HepG2 (cell line): ENCODE results near the gene CDK5RAP1. TPM values are rescaled to one million over a fixed set of nuclear protein-coding genes. Genes with fewer than 3 reads are reported as not detected.

Experiments
- ATAC-seq: fragments of 200-7000 bp; cut with Tn5 transposase; 3 replicates; pipeline ENCODE4 v1.9.1; 2020; ENCODE audit warnings: mild to moderate bottlenecking, moderate library complexity
- BruUV-seq: library from RNA; stranded (reverse); fragments of 400-500 nt; replicated peaks from 2 replicates; lab custom pipeline; 2021; lab: Mats Ljungman, UMichigan
- CTCF ChIA-PET: fragments of 300-600 bp; formaldehyde crosslinking; extraction: SDS; loops from one replicate; lab custom pipeline; 2021; ENCODE audit warnings: low total read pairs, inconsistent platforms, low intra/inter-chr PET ratio; lab: Yijun Ruan, JAX
- POLR2A ChIA-PET: fragments of 350-600 bp; sonication (Branson Sonifier 250); formaldehyde crosslinking; loops from one replicate; lab custom pipeline; 2020; ENCODE audit warnings: antibody characterized with exemption, inconsistent platforms; lab: Yijun Ruan, JAX
- DNase-seq: peaks from one replicate; pipeline ENCODE4 v3.0.0-alpha.2; 2015; ENCODE audit warnings: low spot score
- FAIRE-seq: peaks from 3 replicates; lab custom pipeline; 2011; peaks lifted over from hg19 to GRCh38; lab: Jason Lieb, UNC
- H2AFZ ChIP-seq: one replicate; pipeline ENCODE4 v1.6.1; 2011; ENCODE audit warnings: low read length, inconsistent platforms
- H3K27ac ChIP-seq: fragments of 300-600 bp; 3 replicates; pipeline ENCODE4 v1.8.0; 2011; ENCODE audit warnings: mixed run types, mild to moderate bottlenecking, mixed read lengths, low read length, inconsistent platforms; ENCODE audit not compliant: insufficient read depth; ENCODE audit errors: extremely low read length
- H3K27me3 ChIP-seq, 2 experiments: fragments of 200-600 bp in 1 of 2; 2 replicates in 1 of 2; 3 replicates in 1 of 2; pipeline versions ENCODE4 v1.6.0 to v1.8.0; 2011; ENCODE audit warnings: low read length in 2 of 2, mild to moderate bottlenecking in 2 of 2, moderate library complexity in 2 of 2, inconsistent platforms in 1 of 2; ENCODE audit not compliant: insufficient read depth in 2 of 2, control insufficient read depth in 1 of 2
- H3K36me3 ChIP-seq, 2 experiments: fragments of 200-600 bp in 1 of 2; replicated peaks in 1 of 2; 2 replicates in 1 of 2; 3 replicates in 1 of 2; pipeline versions ENCODE4 v1.5.1 to v1.8.0; 2011; ENCODE audit warnings: low read length in 2 of 2, inconsistent platforms in 1 of 2; ENCODE audit not compliant: insufficient read depth in 2 of 2, control insufficient read depth in 1 of 2
- H3K4me1 ChIP-seq: 2 replicates; pipeline ENCODE4 v1.5.1; 2012; ENCODE audit warnings: low read length, inconsistent platforms; ENCODE audit not compliant: insufficient read depth
- H3K4me2 ChIP-seq: 2 replicates; pipeline ENCODE4 v1.6.0; 2011; ENCODE audit warnings: low read depth, low read length, inconsistent platforms
- H3K4me3 ChIP-seq, 3 experiments: fragments of 200-600 bp in 1 of 3; sonication (generic), shearing (Covaris generic) in 1 of 3; replicated peaks in 1 of 3; 2 replicates each; pipeline ENCODE4 v1.5.1; 2011 to 2016; ENCODE audit warnings: low read length in 3 of 3, inconsistent platforms in 2 of 3, low read depth in 2 of 3, mild to moderate bottlenecking in 2 of 3, control low read depth in 1 of 3, mixed read lengths in 1 of 3; ENCODE audit not compliant: insufficient read depth in 1 of 3
- H3K79me2 ChIP-seq: one replicate; pipeline ENCODE4 v1.6.1; 2011; ENCODE audit warnings: low read length, inconsistent platforms; ENCODE audit not compliant: insufficient read depth
- H3K9ac ChIP-seq: 2 replicates; pipeline ENCODE4 v1.6.0; 2011; ENCODE audit warnings: mild to moderate bottlenecking, low read depth, low read length, inconsistent platforms; ENCODE audit not compliant: insufficient read depth
- H3K9me3 ChIP-seq: 2 replicates; pipeline ENCODE4 v1.5.1; 2012; ENCODE audit warnings: mild to moderate bottlenecking, low read length
- H4K20me1 ChIP-seq: 2 replicates; pipeline ENCODE4 v1.6.0; 2011; ENCODE audit warnings: inconsistent platforms, mild to moderate bottlenecking, low read length, moderate library complexity; ENCODE audit not compliant: insufficient read depth
- ATF7 ChIP-seq, 2 experiments: fragments of 450-650 bp in 1 of 2; sonication (generic) in 1 of 2; formaldehyde crosslinking in 1 of 2; IDR thresholded peaks; 2 replicates each; pipeline versions ENCODE4 v1.4.0 to v1.6.1; 2016 to 2020; ENCODE audit warnings: antibody characterized with exemption in 1 of 2, mild to moderate bottlenecking in 1 of 2, missing genetic modification reagents in 1 of 2
- THRA ChIP-seq: sonication (generic); formaldehyde crosslinking; IDR thresholded peaks from 2 replicates; pipeline ENCODE4 v1.4.0; 2020; ENCODE audit warnings: missing genetic modification reagents, borderline replicate concordance
- ZBTB3 ChIP-seq: sonication (generic); formaldehyde crosslinking; IDR thresholded peaks from 2 replicates; pipeline ENCODE4 v1.4.0; 2020; ENCODE audit warnings: low read depth, mild to moderate bottlenecking, moderate library complexity, missing genetic modification reagents, borderline replicate concordance
- ZNF136 ChIP-seq: sonication (generic); formaldehyde crosslinking; IDR thresholded peaks from 2 replicates; pipeline ENCODE4 v1.8.1; 2022; ENCODE audit warnings: low read depth, mild to moderate bottlenecking, moderate library complexity, missing genetic modification reagents
- ZNF280D ChIP-seq: sonication (generic); formaldehyde crosslinking; IDR thresholded peaks from 2 replicates; pipeline ENCODE4 v1.5.1; 2020; ENCODE audit warnings: mild to moderate bottlenecking, missing genetic modification reagents
- ZNF639 ChIP-seq: conservative IDR thresholded peaks from 2 replicates; pipeline ENCODE4 v1.6.1; 2018; ENCODE audit warnings: missing genetic modification reagents
- WGBS: methylation state at CpG from one replicate; pipeline ENCODE4 v1.1.6; 2017; ENCODE audit warnings: low lambda C conversion rate; 5-methylcytosine and 5-hydroxymethylcytosine counted together
- in situ Hi-C: cut with HindIII; loops from 2 replicates; pipeline ENCODE4 v1.10.0; 2017; ENCODE audit warnings: low pct_unique_long_range_greater_than_20kb; ENCODE audit not compliant: extremely low pct_ligation_motif_present
- intact Hi-C: fragments of 100-400 bp; cut with micrococcal nuclease; formaldehyde crosslinking; loops from one replicate; pipeline ENCODE4 v1.10.0; 2022; ENCODE audit not compliant: unreplicated experiment
- polyA plus RNA-seq, 8 experiments: library from polyadenylated mRNA; depleted of rRNA in 3 of 8; stranded (reverse) in 7 of 8; unstranded in 1 of 8; fragments of >200 nt; fragmentation: Illumina TruSeq in 4 of 8; extraction: Trizol in 4 of 8; gene quantifications; 2 replicates each; pipeline versions ENCODE4 v1.2.1 to v1.2.3, GENCODE V29; 2011 to 2016; ENCODE audit warnings: low read depth in 4 of 8, missing spikeins in 1 of 8, mixed read lengths in 1 of 8; ENCODE audit not compliant: insufficient read depth in 1 of 8
- total RNA-seq, 5 experiments: library from RNA; depleted of rRNA; stranded (reverse); fragments of >200 nt; fragmentation: Illumina TruSeq; extraction: Trizol; gene quantifications; 2 replicates each; pipeline ENCODE4 v1.2.3, GENCODE V29; 2016; ENCODE audit warnings: low read depth in 1 of 5
- TF ChIP-seq, protein P1 (sequence below): sonication (generic); formaldehyde crosslinking; IDR thresholded peaks from 2 replicates; pipeline ENCODE4 v1.8.0; 2022; ENCODE audit warnings: mild to moderate bottlenecking, missing genetic modification reagents, moderate library complexity
- TF ChIP-seq, protein P2 (sequence below): sonication (generic); formaldehyde crosslinking; IDR thresholded peaks from 2 replicates; pipeline ENCODE4 v1.5.1; 2020; ENCODE audit warnings: mild to moderate bottlenecking, missing genetic modification reagents, borderline replicate concordance

Gene CDK5RAP1
- total and polyA plus RNA-seq, 2 of the 13 experiments (the other 11 are each of a cell fraction or from before 2014, with no cell fraction given), result 53.6 to 98.2 TPM

DNA sequence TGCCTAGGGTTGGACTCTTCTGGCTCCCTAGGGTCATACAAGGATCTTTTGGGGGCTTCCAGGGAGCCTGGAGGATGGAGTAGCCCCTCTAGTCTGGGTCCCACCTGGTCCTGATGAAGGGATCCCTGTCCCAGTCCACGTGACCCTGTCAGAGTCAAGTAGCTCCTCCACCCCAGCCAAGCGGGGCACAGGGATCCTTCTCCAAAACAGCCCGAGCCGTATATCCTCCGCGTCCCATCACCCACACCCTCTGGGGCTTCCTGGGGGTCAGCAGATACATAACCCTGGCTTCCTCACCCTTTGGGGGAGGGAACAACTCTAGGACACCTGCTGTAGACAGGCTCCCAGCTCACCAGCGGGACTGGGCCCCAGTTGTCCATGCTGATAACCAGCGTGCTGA lies 90.3 kb downstream of the CDK5RAP1 start:
- CTCF ChIA-PET, result no interaction called here
- Histone ChIP-seq H3K36me3 (no peaks in the 10 kb centered on the region), H3K79me2 (no peaks in the 10 kb centered on the region), H3K27ac (no peak overlapping the region), H3K4me3 (no peak overlapping the region), H3K4me1 (peaks cover 12% of the 10 kb centered on the region; the same call in 1 of the 2 replicates), H3K9ac (no peak overlapping the region), H4K20me1 (no peaks in the 10 kb centered on the region), H3K27me3 (peaks cover 4 to 23% of the 10 kb centered on the region in 2 experiments; a peak in 4 of 5 replicates), H3K4me2 (no peak overlapping the region), H2AFZ (no peak overlapping the region), H3K9me3 (no peaks in the 10 kb centered on the region)
- ATAC-seq (no peak), FAIRE-seq (no peak), DNase-seq (no peak)
- POLR2A ChIA-PET, result no interaction called here
- 58% methylated on average over 6 of the region's 8 CpGs for WGBS
- intact Hi-C loops (no loop called here), in situ Hi-C loops (no loop called here)
- TF ChIP-seq THRA (CRISPR knock-in tag) (no peak), ATF7 (IDR thresholded peaks at IDR 0.05) (no peak), ATF7 (CRISPR knock-in tag; IDR thresholded peaks at IDR 0.05) (0 out of 2 replicates have a peak, but pooled peaks have one; percentile 2), ZNF136 (no peak), ZNF280D (CRISPR knock-in tag) (no peak), ZNF639 (CRISPR knock-in tag) (no peak), ZBTB3 (no peak)
- TF ChIP-seq, protein P1, sequence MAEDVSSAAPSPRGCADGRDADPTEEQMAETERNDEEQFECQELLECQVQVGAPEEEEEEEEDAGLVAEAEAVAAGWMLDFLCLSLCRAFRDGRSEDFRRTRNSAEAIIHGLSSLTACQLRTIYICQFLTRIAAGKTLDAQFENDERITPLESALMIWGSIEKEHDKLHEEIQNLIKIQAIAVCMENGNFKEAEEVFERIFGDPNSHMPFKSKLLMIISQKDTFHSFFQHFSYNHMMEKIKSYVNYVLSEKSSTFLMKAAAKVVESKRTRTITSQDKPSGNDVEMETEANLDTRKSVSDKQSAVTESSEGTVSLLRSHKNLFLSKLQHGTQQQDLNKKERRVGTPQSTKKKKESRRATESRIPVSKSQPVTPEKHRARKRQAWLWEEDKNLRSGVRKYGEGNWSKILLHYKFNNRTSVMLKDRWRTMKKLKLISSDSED (CRISPR knock-in tag), result no peak
- TF ChIP-seq, protein P2, sequence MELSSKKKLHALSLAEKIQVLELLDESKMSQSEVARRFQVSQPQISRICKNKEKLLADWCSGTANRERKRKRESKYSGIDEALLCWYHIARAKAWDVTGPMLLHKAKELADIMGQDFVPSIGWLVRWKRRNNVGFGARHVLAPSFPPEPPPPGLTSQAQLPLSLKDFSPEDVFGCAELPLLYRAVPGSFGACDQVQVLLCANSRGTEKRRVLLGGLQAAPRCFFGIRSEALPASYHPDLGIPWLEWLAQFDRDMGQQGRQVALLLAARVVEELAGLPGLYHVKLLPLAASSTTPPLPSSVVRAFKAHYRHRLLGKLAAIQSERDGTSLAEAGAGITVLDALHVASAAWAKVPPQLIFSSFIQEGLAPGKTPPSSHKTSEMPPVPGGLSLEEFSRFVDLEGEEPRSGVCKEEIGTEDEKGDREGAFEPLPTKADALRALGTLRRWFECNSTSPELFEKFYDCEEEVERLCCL (CRISPR knock-in tag), result no peak
- no TSS peak for BruUV-seq
